ENCODE measurements around the gene APOL3.

DNA sequence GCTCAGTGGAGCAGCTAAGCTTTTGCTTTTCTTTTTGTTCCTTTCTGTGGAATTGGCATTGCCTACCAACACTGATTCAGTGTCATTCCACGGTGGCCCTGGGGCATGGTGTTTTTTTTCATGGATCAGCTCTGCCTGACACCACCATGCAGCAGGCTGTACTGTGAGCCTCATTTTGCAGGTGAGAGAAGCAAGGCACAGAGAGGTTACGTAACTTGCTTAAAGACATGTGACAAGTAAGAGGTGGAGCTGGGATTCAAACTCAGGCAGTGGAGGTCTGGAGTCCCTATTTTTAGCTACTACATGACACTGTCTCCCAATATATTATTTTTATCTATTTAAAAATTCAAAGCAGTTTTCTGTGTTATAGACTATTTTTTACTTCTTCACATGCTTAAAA, 44.4 kb downstream of the APOL3 start:
- TF ChIP-seq POLR2A (IDR thresholded peaks at IDR 0.05; ENCODE audit: low read depth, low read length) (no peak), POLR2AphosphoS5 (IDR thresholded peaks at IDR 0.05; ENCODE audit: insufficient read depth, low read depth, low read length) (no peak), EZH2 (IDR thresholded peaks at IDR 0.05; ENCODE audit: borderline replicate concordance, low read depth, low read length, severe bottlenecking) (no peak), FOS (IDR thresholded peaks at IDR 0.05; ENCODE audit: borderline replicate concordance, insufficient read depth, low read length) (no peak), MYC (IDR thresholded peaks at IDR 0.05; ENCODE audit: low read depth, low read length) (no peak), MAX (IDR thresholded peaks at IDR 0.05; ENCODE audit: insufficient read depth, insufficient read length) (no peak), GATA2 (IDR thresholded peaks at IDR 0.05; ENCODE audit: insufficient read depth, insufficient read length, low read depth, low read length) (no peak)
- TF ChIP-seq, protein P1, sequence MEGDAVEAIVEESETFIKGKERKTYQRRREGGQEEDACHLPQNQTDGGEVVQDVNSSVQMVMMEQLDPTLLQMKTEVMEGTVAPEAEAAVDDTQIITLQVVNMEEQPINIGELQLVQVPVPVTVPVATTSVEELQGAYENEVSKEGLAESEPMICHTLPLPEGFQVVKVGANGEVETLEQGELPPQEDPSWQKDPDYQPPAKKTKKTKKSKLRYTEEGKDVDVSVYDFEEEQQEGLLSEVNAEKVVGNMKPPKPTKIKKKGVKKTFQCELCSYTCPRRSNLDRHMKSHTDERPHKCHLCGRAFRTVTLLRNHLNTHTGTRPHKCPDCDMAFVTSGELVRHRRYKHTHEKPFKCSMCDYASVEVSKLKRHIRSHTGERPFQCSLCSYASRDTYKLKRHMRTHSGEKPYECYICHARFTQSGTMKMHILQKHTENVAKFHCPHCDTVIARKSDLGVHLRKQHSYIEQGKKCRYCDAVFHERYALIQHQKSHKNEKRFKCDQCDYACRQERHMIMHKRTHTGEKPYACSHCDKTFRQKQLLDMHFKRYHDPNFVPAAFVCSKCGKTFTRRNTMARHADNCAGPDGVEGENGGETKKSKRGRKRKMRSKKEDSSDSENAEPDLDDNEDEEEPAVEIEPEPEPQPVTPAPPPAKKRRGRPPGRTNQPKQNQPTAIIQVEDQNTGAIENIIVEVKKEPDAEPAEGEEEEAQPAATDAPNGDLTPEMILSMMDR (IDR thresholded peaks at IDR 0.05; ENCODE audit: extremely low read depth in 1 of 2, insufficient read depth in 1 of 2, low read depth in 1 of 2, low read length in 2 of 2) = no peak

All from endothelial cell of umbilical vein (primary cell).